ENCODE measurements around the gene ITGAV.

Gene ITGAV

GRCh38 chr2:186576614-186577013 is 13.2 kb upstream of the ITGAV start:
- Histone ChIP-seq H3K27me3 (no peaks in the 10 kb centered on the region), H3K4me1 (ENCODE audit: control insufficient read depth in 1 of 2, insufficient read depth in 1 of 2, low read depth in 1 of 2, low read length in 1 of 2) (no peaks in the 10 kb centered on the region), H3K36me3 (no peaks in the 10 kb centered on the region), H3K9me3 (no peaks in the 10 kb centered on the region), H3K4me3 (ENCODE audit: low read depth in 1 of 2, low read length in 1 of 2) (no peak overlapping the region), H3K27ac (no peak overlapping the region)
- TF ChIP-seq CTCF (IDR thresholded peaks at IDR 0.05), result no peak

- no peak overlapping the region for H3K4me3 ChIP-seq (ENCODE audit: low read depth in 1 of 2, low read length in 1 of 2)
- H3K4me1 ChIP-seq (ENCODE audit: control insufficient read depth in 1 of 2, insufficient read depth in 1 of 2, low read depth in 1 of 2, low read length in 1 of 2), result no peaks in the 10 kb centered on the region
- H3K36me3 ChIP-seq, result no peaks in the 10 kb centered on the region
- no peak for TF ChIP-seq CTCF (IDR thresholded peaks at IDR 0.05)
- H3K27ac ChIP-seq, result no peak overlapping the region
- H3K27me3 ChIP-seq, result no peaks in the 10 kb centered on the region
- no peaks in the 10 kb centered on the region for H3K9me3 ChIP-seq
Measured at GRCh38 chr2:186582698-186583097, 7.2 kb upstream of the ITGAV start.

GRCh38 chr2:186584053-186584452 is 5.8 kb upstream of the ITGAV start:
- peaks cover under 1 to 2% of the 10 kb centered on the region in 2 experiments for H3K4me1 ChIP-seq (ENCODE audit: control insufficient read depth in 1 of 2, insufficient read depth in 1 of 2, low read depth in 1 of 2, low read length in 1 of 2)
- H3K36me3 ChIP-seq, result no peaks in the 10 kb centered on the region
- no peaks in the 10 kb centered on the region for H3K27me3 ChIP-seq
- H3K9me3 ChIP-seq, result no peaks in the 10 kb centered on the region
- no peak overlapping the region for H3K27ac ChIP-seq
- H3K4me3 ChIP-seq (ENCODE audit: low read depth in 1 of 2, low read length in 1 of 2), result no peak overlapping the region
- TF ChIP-seq CTCF (IDR thresholded peaks at IDR 0.05), result no peak

- Histone ChIP-seq H3K4me3 (ENCODE audit: low read depth in 1 of 2, low read length in 1 of 2) (no peak overlapping the region), H3K27ac (no peak overlapping the region), H3K27me3 (peaks cover 13% of the 10 kb centered on the region), H3K36me3 (no peaks in the 10 kb centered on the region), H3K9me3 (no peaks in the 10 kb centered on the region), H3K4me1 (ENCODE audit: control insufficient read depth in 1 of 2, insufficient read depth in 1 of 2, low read depth in 1 of 2, low read length in 1 of 2) (peaks cover 16 to 18% of the 10 kb centered on the region in 2 experiments)
- no peak for TF ChIP-seq CTCF (IDR thresholded peaks at IDR 0.05)
Measured at GRCh38 chr2:186588421-186588820, 1.4 kb upstream of the ITGAV start.

- no peak for TF ChIP-seq CTCF (IDR thresholded peaks at IDR 0.05)
- Histone ChIP-seq H3K9me3 (no peaks in the 10 kb centered on the region), H3K27ac (peak overlapping the region; percentile 81), H3K36me3 (no peaks in the 10 kb centered on the region), H3K27me3 (peaks cover 13% of the 10 kb centered on the region), H3K4me3 (ENCODE audit: low read depth in 1 of 2, low read length in 1 of 2) (peak overlapping the region; percentile 63 to 74), H3K4me1 (ENCODE audit: control insufficient read depth in 1 of 2, insufficient read depth in 1 of 2, low read depth in 1 of 2, low read length in 1 of 2) (peaks cover 16 to 18% of the 10 kb centered on the region in 2 experiments)
Measured at GRCh38 chr2:186588940-186589611, 780 bp upstream of the ITGAV start.

All from neutrophil (primary cell).